CD4-positive, alpha-beta T cell treated with Interleukin-1 beta for 1 hour (primary cell): Measurements from ENCODE around the gene MSLN.

Source experiments
- DNase-seq, 2 donors: peaks; one replicate each; pipeline ENCODE4 v3.0.0-alpha.2; 2020 to 2022

MSLN gene

GRCh38 chr16:794853-795466 lies 34.4 kb downstream of the MSLN start:
- DNase-seq, result no peak

GRCh38 chr16:795580-796229 lies 35.2 kb downstream of the MSLN start:
- DNase-seq, result no peak

DNA sequence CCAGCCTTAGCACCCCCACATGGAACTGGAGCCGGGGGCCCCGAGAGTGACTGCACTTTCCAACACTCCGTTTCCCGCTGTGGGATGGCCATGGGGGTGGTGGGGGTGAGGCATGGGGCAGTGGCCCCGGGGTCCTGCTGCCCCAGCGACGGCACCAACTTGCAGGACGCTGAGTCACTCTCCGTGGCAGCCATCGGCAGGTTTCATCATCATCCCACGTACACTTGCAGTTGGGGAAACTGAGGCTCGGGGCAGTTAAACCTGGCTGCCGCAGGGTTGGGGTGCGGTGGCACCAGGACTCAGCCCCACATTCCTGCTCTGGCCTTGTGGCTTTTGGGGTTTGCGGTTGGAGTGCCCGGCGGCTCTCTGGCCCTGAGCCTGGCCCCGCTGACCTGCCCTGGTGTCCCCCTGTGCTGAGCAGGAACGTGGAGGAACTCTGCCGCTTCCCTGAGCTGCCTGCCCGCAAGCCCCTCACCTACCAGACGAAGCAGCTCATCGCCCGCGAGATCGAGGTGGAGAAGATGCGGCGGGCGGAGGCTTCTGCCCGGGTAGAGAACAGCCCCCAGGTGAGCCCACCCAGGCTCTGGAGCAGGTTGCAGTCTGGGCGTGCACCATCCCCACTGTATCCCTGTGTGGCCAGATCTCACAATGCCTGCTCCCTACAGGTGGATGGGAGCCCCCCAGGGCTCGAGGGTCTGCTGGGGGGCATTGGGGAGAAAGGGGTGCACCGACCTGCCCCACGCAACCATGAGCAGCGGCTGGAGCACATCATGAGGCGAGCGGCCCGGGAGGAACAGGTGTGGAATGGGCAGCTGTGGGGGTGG lies 36.0 kb downstream of the MSLN start:
- no peak for DNase-seq

GRCh38 chr16:797120-797420 lies 36.5 kb downstream of the MSLN start:
- peak in 1 of 2 donors; percentile 6 for DNase-seq

- no peak for DNase-seq
These were observed 37.2 kb downstream of the MSLN start for GRCh38 chr16:797686-798085.

DNA sequence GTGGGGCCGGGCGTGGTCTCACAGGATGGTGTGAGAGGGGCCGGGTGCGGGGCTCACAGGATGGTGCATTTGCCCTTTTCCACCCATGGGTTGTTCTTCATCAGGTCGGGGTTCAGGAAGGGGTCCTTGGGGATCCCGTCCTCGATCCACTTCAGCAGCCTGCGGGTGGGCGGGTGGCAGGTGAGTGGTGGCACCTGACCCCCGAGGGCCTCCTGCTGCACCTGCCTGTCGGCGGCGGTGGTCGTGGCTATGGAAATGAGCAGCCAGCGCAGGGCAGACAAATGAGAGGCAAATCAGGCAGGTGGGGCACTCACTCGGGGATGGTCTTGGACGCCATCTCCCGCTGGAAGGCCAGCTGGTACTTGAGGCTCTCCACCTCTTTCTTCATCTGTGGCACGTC lies 38.1 kb downstream of the MSLN start:
- DNase-seq, result no peak

GRCh38 chr16:799111-799947 lies 38.8 kb downstream of the MSLN start:
- no peak for DNase-seq

DNA sequence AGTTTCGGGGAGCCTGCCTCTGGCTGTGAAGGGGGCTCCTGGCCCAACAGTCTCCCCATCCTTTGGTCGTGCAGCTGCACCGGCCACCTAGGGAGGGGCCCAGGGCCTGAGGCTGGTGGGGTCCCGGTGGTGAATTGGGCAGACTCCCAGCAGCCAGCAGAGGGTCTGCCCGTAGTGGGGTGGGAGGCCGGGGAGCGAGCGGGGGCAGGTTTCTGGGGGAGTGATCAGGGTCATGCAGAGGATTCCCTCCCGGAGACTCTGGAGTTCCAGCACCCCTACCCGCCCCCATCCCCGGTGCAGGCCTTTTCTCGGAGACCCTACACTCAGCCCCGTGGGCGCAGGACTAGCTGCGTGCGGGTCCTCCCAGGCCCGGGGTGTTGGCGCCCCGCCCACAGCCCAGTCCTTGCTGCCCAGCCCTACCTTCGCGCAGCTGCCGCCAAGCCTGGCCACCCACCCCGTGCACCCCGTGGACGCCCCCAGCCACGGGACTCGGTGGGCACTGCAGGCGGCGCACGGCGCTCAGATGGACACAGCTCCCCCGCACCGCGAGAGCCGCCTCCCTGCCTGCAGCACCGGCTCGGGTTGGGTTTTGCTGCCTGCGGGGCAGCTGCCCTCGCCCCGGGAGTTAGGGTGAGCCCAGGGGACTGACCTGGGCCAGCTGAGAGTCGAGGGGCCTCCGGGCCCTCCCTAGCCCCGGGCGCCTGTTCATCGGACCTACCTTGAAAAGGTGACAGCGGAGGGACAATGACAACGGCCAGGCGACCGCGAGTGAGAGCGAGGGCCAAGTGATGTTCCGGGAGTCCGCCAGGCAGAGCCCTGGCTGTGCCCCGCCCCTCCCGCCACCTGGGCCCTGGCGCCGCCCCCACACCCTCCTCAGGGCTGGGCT lies 39.7 kb downstream of the MSLN start, which contains the start of gene GNG13:
Gene GNG13, minus strand, starts transcription at position 787 of the 886 bp plus-strand sequence. CDS start 1,657 bp downstream, outside the sequence.
- DNase-seq, result no peak

DNA sequence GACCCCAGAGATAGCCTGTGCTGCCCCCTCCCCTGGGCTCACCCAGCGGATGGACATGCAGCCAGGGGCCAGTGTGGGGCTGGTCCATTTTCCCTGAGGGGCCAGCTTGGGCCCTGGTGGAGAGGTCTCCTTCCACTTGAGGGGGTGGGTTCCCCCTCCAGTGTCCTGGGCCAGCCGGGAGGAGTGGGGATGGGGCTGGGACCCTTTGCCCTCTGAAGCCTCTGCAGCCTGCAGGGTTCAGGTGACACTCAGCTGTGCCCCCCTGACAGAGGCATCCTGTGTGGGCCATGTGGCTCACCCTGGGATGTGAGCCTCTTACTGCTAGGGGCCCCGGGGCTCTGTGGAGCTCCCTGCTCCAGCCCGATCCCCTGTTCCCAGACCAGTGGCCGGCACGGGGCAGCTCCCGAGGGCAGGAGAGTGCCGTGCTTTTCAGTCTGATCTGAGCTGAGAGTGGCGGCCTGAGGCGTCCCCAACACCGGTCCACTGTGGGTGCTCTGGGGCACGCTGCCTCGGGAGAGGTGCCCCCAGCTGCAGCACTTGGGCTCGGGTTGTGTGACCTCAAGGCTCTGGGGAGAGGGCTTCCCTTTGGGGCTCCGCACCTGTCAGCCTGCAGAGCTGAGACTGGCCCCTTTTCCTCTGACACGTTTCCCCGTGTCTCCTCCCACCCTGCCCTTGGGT lies 40.4 kb downstream of the MSLN start:
- no peak for DNase-seq

GRCh38 chr16:801584-802363 lies 41.2 kb downstream of the MSLN start:
- DNase-seq, result no peak

GRCh38 chr16:802461-802860 lies 41.9 kb downstream of the MSLN start:
- DNase-seq, result no peak

DNA sequence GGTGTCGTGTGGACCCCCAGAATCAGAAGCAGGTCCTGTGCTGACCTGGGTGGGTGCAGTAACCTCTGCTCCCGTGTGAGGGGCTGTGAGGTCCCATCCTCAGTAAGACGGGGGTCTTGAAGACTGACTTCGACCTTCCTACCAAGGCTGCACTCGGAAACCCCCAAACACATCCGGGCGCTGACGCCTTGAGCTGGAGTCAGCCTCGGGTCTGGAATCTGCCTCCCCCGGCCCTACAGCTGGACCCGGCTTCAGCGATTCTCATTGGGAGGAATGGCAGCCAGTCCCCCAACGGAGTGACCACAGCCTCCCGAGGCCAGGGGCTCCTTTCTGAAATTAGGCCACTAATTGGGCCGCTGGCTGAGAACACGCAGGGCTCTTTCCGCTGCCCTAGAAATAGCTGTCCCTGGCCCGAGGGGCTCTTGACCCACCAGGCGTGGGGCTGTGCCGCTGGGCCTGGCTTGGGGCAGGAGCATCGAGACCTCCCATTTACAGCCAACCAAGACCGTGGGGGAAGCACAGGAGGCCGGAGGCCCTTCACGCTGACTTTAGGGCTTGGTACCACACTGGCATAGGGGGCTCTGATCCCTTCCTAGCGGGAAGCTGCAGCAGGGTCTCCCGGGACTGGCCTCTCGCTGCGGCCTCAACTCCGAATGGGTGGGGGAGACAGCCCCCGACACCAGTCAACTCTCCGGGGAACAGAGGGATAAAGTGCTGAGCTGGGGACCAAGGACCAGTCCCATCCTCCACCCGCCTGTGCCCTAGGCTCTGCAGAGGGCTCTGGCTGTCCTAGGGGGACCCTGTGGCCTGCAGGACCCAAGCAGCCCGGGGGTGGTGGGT lies 42.6 kb downstream of the MSLN start:
- DNase-seq, result no peak

GRCh38 chr16:803754-804080 lies 43.2 kb downstream of the MSLN start:
- DNase-seq, result no peak

- no peak for DNase-seq
These were observed 43.9 kb downstream of the MSLN start for GRCh38 chr16:804193-805048.

DNA sequence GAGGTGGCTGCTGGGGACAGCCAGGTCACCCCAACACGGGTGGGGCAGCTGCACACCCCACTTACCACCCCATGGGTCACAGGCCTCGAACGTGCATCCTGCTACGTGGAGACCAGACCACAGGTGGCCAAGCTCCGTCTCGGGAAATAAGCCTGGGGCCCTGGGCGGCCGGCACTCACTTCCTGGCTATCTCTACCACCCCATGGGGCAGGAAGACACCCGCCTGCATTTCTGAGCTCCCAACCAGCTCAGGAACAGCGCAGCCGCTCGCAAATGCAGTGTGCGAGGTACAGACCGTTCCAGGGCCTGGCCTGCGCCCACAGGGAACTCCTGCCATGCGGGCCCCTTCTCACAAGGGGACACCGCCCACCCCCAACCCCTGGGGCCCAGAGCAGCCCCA lies 44.9 kb downstream of the MSLN start:
- DNase-seq, result no peak

- DNase-seq, result peak; percentile 84 to 89
These were observed 47.0 kb downstream of the MSLN start for GRCh38 chr16:807347-808084.

- no peak for DNase-seq
These were observed 47.5 kb downstream of the MSLN start for GRCh38 chr16:808085-808386.

DNA sequence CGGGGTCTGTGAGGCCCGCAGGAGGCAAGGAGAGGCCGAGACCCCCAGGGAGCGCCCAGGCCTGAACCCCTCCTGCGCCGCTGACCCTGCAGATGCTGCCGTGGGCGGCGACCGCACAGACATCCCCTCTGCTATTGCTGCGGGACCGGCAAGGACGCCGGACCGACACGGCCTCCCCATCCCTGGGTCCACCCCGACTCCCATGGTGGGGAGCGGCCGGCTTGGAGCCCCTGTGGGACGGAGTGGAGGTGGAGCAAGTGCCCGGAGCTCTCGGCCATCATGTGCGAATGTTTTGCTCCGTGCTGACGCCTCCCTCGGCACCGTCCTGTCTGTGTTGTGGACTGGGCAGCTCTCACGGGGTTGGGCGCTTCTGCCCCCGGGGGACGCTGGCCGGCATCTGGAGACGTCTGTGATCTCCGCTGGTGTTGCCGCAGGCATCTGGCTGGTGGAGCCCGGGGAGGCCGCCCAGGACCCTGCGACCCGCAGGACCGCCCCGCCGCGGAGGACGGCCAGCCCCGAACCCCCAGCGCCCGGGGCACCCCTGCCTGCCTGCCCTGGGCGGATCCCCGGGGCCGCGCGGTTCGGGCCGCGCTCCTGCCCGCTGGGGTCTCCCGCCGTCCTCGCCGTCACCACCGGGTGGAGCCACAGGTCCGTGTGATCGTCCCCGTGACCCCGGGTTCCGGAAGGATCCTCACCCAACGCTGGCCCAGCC lies 52.8 kb downstream of the MSLN start:
- DNase-seq, result peak; percentile 26 to 45
